ENCODE results near the gene COL3A1. TPM values are rescaled to one million over a fixed set of nuclear protein-coding genes. Genes with fewer than 3 reads are reported as not detected.

Gene COL3A1
- total RNA-seq, 2 donors from 2014 or later: 25.5 to 121 TPM

- WGBS: 70% methylated on average over 1 of the region's 1 CpG
- Histone ChIP-seq H3K4me3 (no peak overlapping the region), H3K4me1 (replicated peaks) (no peaks in the 10 kb centered on the region), H3K36me3 (no peaks in the 10 kb centered on the region), H3K27ac (no peak overlapping the region), H3K27me3 (replicated peaks; ENCODE audit: insufficient read depth) (no peaks in the 10 kb centered on the region), H3K9me3 (no peaks in the 10 kb centered on the region)
- intact Hi-C loops (cut with DNase I): no loop called here
- no peak for TF ChIP-seq POLR2A (IDR thresholded peaks at IDR 0.05)
- no peak for DNase-seq (ENCODE audit: low spot score)
These were observed 75.6 kb downstream of the COL3A1 start for GRCh38 chr2:189049709-189050164.

- Histone ChIP-seq H3K4me1 (replicated peaks) (no peaks in the 10 kb centered on the region), H3K27me3 (replicated peaks; ENCODE audit: insufficient read depth) (no peaks in the 10 kb centered on the region), H3K27ac (no peak overlapping the region), H3K4me3 (no peak overlapping the region), H3K36me3 (no peaks in the 10 kb centered on the region), H3K9me3 (no peaks in the 10 kb centered on the region)
- whole genome bisulfite sequencing: 54% methylated on average over 6 of the region's 7 CpGs
- intact Hi-C loops (cut with DNase I): no loop called here
- DNase-seq (ENCODE audit: low spot score): no peak
- TF ChIP-seq POLR2A (IDR thresholded peaks at IDR 0.05): no peak
- no peak for TF ChIP-seq CTCF (IDR thresholded peaks at IDR 0.05)
- TF ChIP-seq POLR2AphosphoS5 (IDR thresholded peaks at IDR 0.05): no peak
These were observed 76.1 kb downstream of the COL3A1 start for GRCh38 chr2:189050165-189050712.

GRCh38 chr2:189056200-189057106 lies 82.3 kb downstream of the COL3A1 start:
- no peaks in the 10 kb centered on the region for H3K9me3 ChIP-seq
- no peaks in the 10 kb centered on the region for H3K36me3 ChIP-seq
- DNase-seq (ENCODE audit: low spot score): no peak
- TF ChIP-seq POLR2A (IDR thresholded peaks at IDR 0.05) (no peak), CTCF (IDR thresholded peaks at IDR 0.05) (no peak), POLR2AphosphoS5 (IDR thresholded peaks at IDR 0.05) (no peak)
- no peak overlapping the region for H3K4me3 ChIP-seq
- H3K27me3 ChIP-seq (replicated peaks; ENCODE audit: insufficient read depth): no peaks in the 10 kb centered on the region
- no peak overlapping the region for H3K27ac ChIP-seq
- intact Hi-C loops (cut with DNase I): no loop called here
- H3K4me1 ChIP-seq (replicated peaks): peaks cover 2% of the 10 kb centered on the region
- 44% methylated on average over 4 of the region's 4 CpGs for WGBS

GRCh38 chr2:189057316-189057715 lies 83.1 kb downstream of the COL3A1 start:
- no peak overlapping the region for H3K27ac ChIP-seq

GRCh38 chr2:189060096-189060642 lies 86.0 kb downstream of the COL3A1 start:
- Histone ChIP-seq H3K4me1 (replicated peaks) (peaks cover 2% of the 10 kb centered on the region), H3K9me3 (no peaks in the 10 kb centered on the region), H3K27me3 (replicated peaks; ENCODE audit: insufficient read depth) (no peaks in the 10 kb centered on the region), H3K27ac (peak overlapping the region in 1 of 2 donors; percentile 16), H3K36me3 (no peaks in the 10 kb centered on the region), H3K4me3 (no peak overlapping the region)
- peak; percentile 32 for DNase-seq (ENCODE audit: low spot score)
- intact Hi-C loops (cut with DNase I): no loop called here
- TF ChIP-seq POLR2AphosphoS5 (IDR thresholded peaks at IDR 0.05): peak; percentile 84
- no peak for TF ChIP-seq POLR2A (IDR thresholded peaks at IDR 0.05)
- 14% methylated on average over 1 of the region's 1 CpG for WGBS

More at GRCh38 chr2:189057316-189057715, 83.1 kb downstream of the COL3A1 start:
- no peaks in the 10 kb centered on the region for H3K9me3 ChIP-seq
- H3K4me3 ChIP-seq: no peak overlapping the region
- intact Hi-C loops (cut with DNase I): no loop called here
- whole genome bisulfite sequencing: 92% methylated on average over 2 of the region's 2 CpGs
- no peak for TF ChIP-seq POLR2AphosphoS5 (IDR thresholded peaks at IDR 0.05)
- H3K27me3 ChIP-seq (replicated peaks; ENCODE audit: insufficient read depth): no peaks in the 10 kb centered on the region
- H3K36me3 ChIP-seq: no peaks in the 10 kb centered on the region
- H3K4me1 ChIP-seq (replicated peaks): peaks cover 2% of the 10 kb centered on the region
- no peak for DNase-seq (ENCODE audit: low spot score)

MicroRNAs within 50 kb of the gene (microRNA counts, 767-probe panel; counts per million panel counts)
- microRNA hsa-miR-1245a: 0 to 431 counts per million in 2 donors
- microRNA hsa-miR-1245b-3p: 431 to 2,201 counts per million in 2 donors
- 431 to 2,000 counts per million in 2 donors for microRNA hsa-miR-1245b-5p

Small RNA genes lying within 50 kb of the gene (microRNA-seq; reads per million reads assigned to microRNA genes)
- gene MIR1245A: not detected
- not detected for gene MIR1245B
- not detected for gene MIR3606

Small RNA genes lying within 50 kb of the gene (small RNA-seq; reads per million reads assigned to genes)
- gene MIR1245A: 0.40 to 0.56 reads per million in 2 donors

Other genes starting within 250 kb of the COL3A1 start
- 10 to 100 TPM in 1 of 2 donors, 1 to 10 TPM in 1; 8.2 to 17.6 TPM for gene COL5A2, start 205.4 kb downstream of the COL3A1 start, total RNA-seq